IMR-90 (cell line): ENCODE measurements around the gene THRAP3. TPM values are rescaled to one million over a fixed set of nuclear protein-coding genes. Genes with fewer than 3 reads are reported as not detected.

Source experiments
- ATAC-seq: fragments of 200-7000 bp; cut with Tn5 transposase; 2 replicates; pipeline ENCODE4 v1.9.1; 2020; ENCODE audit warnings: low read depth, mild to moderate bottlenecking, moderate library complexity
- BruUV-seq: library from RNA; stranded (reverse); fragments of 400-500 nt; replicated peaks from 2 replicates; lab custom pipeline; 2021; lab: Mats Ljungman, UMichigan
- CTCF ChIA-PET: fragments of 300-600 bp; formaldehyde crosslinking; extraction: SDS; loops from one replicate; lab custom pipeline; 2021; ENCODE audit warnings: antibody characterized with exemption; lab: Yijun Ruan, JAX
- POLR2A ChIA-PET: fragments of 300-600 bp; sonication (Branson Sonifier 250); formaldehyde crosslinking; loops from one replicate; lab custom pipeline; 2022; ENCODE audit warnings: antibody characterized with exemption; ENCODE audit not compliant: unreplicated experiment; lab: Charles Lee
- DNase-seq: peaks from one replicate; pipeline ENCODE4 v3.0.0; 2013
- H2AFZ ChIP-seq: replicated peaks from 2 replicates; pipeline ENCODE3; 2013; ENCODE audit warnings: low read length, mild to moderate bottlenecking; ENCODE audit not compliant: poor library complexity
- H2AK5ac ChIP-seq: 2 replicates; pipeline ENCODE4 v1.6.1; 2013; ENCODE audit warnings: low read depth, low read length, inconsistent platforms
- H2AK9ac ChIP-seq: replicated peaks from 2 replicates; pipeline ENCODE3; 2013; ENCODE audit warnings: mild to moderate bottlenecking, low read depth, low read length, moderate library complexity; ENCODE audit not compliant: poor library complexity
- H2BK120ac ChIP-seq: 2 replicates; pipeline ENCODE4 v1.6.1; 2013; ENCODE audit warnings: low read depth, low read length, inconsistent platforms
- H2BK15ac ChIP-seq: 3 replicates; pipeline ENCODE4 v1.6.1; 2013; ENCODE audit warnings: low read depth, low read length, inconsistent platforms
- H2BK20ac ChIP-seq: 2 replicates; pipeline ENCODE4 v1.6.1; 2013; ENCODE audit warnings: low read depth, mild to moderate bottlenecking, inconsistent platforms, low read length, moderate library complexity
- H2BK5ac ChIP-seq: 2 replicates; pipeline ENCODE4 v1.6.1; 2013; ENCODE audit warnings: mild to moderate bottlenecking, low read depth, low read length, inconsistent platforms; ENCODE audit not compliant: poor library complexity, severe bottlenecking
- H3K14ac ChIP-seq: replicated peaks from 2 replicates; pipeline ENCODE4 v1.6.1; 2013; ENCODE audit warnings: low read depth, low read length, inconsistent platforms
- H3K18ac ChIP-seq: 2 replicates; pipeline ENCODE4 v1.6.1; 2013; ENCODE audit warnings: low read depth, low read length, control low read depth
- H3K23ac ChIP-seq: 2 replicates; pipeline ENCODE4 v1.6.1; 2013; ENCODE audit warnings: low read depth, low read length, inconsistent platforms
- H3K27ac ChIP-seq: 2 replicates; pipeline ENCODE4 v1.5.1; 2013; ENCODE audit warnings: mild to moderate bottlenecking, control low read depth, low read length; ENCODE audit not compliant: insufficient read depth
- H3K27me3 ChIP-seq: 2 replicates; pipeline ENCODE4 v1.6.1; 2013; ENCODE audit warnings: low read length; ENCODE audit not compliant: control insufficient read depth, insufficient read depth
- H3K36me3 ChIP-seq: 2 replicates; pipeline ENCODE4 v1.6.1; 2013; ENCODE audit warnings: low read length, mixed read lengths; ENCODE audit not compliant: control insufficient read depth, insufficient read depth
- H3K4ac ChIP-seq: 2 replicates; pipeline ENCODE4 v1.6.1; 2013; ENCODE audit warnings: low read depth, low read length, inconsistent platforms
- H3K4me1 ChIP-seq: 2 replicates; pipeline ENCODE4 v1.6.1; 2013; ENCODE audit warnings: low read length, mixed read lengths; ENCODE audit not compliant: control insufficient read depth, insufficient read depth
- H3K4me2 ChIP-seq: 2 replicates; pipeline ENCODE4 v1.6.1; 2013; ENCODE audit warnings: low read depth, mild to moderate bottlenecking, control low read depth, low read length, moderate library complexity
- H3K4me3 ChIP-seq: 2 replicates; pipeline ENCODE4 v1.5.1; 2013; ENCODE audit warnings: low read depth, mild to moderate bottlenecking, control low read depth, low read length, moderate library complexity; ENCODE audit not compliant: insufficient read depth
- H3K56ac ChIP-seq: 2 replicates; pipeline ENCODE4 v1.6.1; 2013; ENCODE audit warnings: low read length, inconsistent platforms; ENCODE audit not compliant: insufficient read depth; ENCODE audit errors: extremely low read depth
- H3K79me1 ChIP-seq, 2 experiments: 2 replicates each; pipeline ENCODE4 v1.6.1; 2013; ENCODE audit warnings: low read length in 2 of 2, inconsistent platforms in 1 of 2, low read depth in 1 of 2
- H3K9ac ChIP-seq: 2 replicates; pipeline ENCODE4 v1.6.1; 2013; ENCODE audit warnings: low read depth, low read length, control low read depth
- H3K9me1 ChIP-seq: 2 replicates; pipeline ENCODE4 v1.6.1; 2013; ENCODE audit warnings: low read length, inconsistent platforms; ENCODE audit not compliant: insufficient read depth
- H3K9me3 ChIP-seq: 2 replicates; pipeline ENCODE4 v1.6.1; 2013; ENCODE audit warnings: low read length; ENCODE audit not compliant: control insufficient read depth, insufficient read depth
- H4K20me1 ChIP-seq: 2 replicates; pipeline ENCODE4 v1.6.1; 2013; ENCODE audit warnings: low read length, inconsistent platforms; ENCODE audit not compliant: insufficient read depth
- H4K5ac ChIP-seq: 2 replicates; pipeline ENCODE4 v1.6.1; 2013; ENCODE audit warnings: mild to moderate bottlenecking, low read depth, low read length, control low read depth
- H4K8ac ChIP-seq, 2 experiments: 2 replicates each; pipeline ENCODE4 v1.6.1; 2013; ENCODE audit warnings: low read depth in 2 of 2, low read length in 2 of 2, control low read depth in 1 of 2, inconsistent platforms in 1 of 2
- H4K91ac ChIP-seq: 2 replicates; pipeline ENCODE4 v1.6.1; 2013; ENCODE audit warnings: low read depth, low read length, inconsistent platforms; ENCODE audit not compliant: insufficient read depth
- CEBPB ChIP-seq: IDR thresholded peaks from 2 replicates; pipeline ENCODE4 v1.6.1; 2012; ENCODE audit warnings: low read depth, low read length, improper control_type of control experiment
- CHD1 ChIP-seq: IDR thresholded peaks from 2 replicates; pipeline ENCODE4 v1.6.1; 2012; ENCODE audit warnings: low read depth, low read length, improper control_type of control experiment
- CTCF ChIP-seq: conservative IDR thresholded peaks from 2 replicates; pipeline ENCODE4 v1.5.1; 2012; ENCODE audit warnings: mild to moderate bottlenecking, low read depth, low read length, improper control_type of control experiment
- MAZ ChIP-seq: IDR thresholded peaks from 2 replicates; pipeline ENCODE4 v1.6.1; 2012; ENCODE audit warnings: low read depth, mild to moderate bottlenecking, low read length, improper control_type of control experiment, moderate library complexity, borderline replicate concordance
- MXI1 ChIP-seq: IDR thresholded peaks from 2 replicates; pipeline ENCODE4 v1.6.1; 2012; ENCODE audit warnings: low read depth, mild to moderate bottlenecking, low read length, moderate library complexity, borderline replicate concordance
- NFE2L2 ChIP-seq: fragments of 150-350 bp; IDR thresholded peaks from 2 replicates; pipeline ENCODE4 v1.6.1; 2016; ENCODE audit warnings: low read depth, mild to moderate bottlenecking, low read length
- RAD21 ChIP-seq: IDR thresholded peaks from 2 replicates; pipeline ENCODE4 v1.6.1; 2012; ENCODE audit warnings: low read length, improper control_type of control experiment
- RFX5 ChIP-seq: IDR thresholded peaks from 2 replicates; pipeline ENCODE4 v1.8.0; 2012; ENCODE audit warnings: low read depth, mild to moderate bottlenecking, low read length, moderate library complexity
- SMC3 ChIP-seq: fragments of 150-350 bp; IDR thresholded peaks from 2 replicates; pipeline ENCODE4 v1.6.1; 2016; ENCODE audit warnings: low read depth, mild to moderate bottlenecking, antibody characterized with exemption, low read length, moderate library complexity
- WGBS, 2 experiments: methylation state at CpG; one replicate each; pipeline versions ENCODE4 v1.1.5 to v1.1.7; 2013; ENCODE audit warnings: missing lambda C conversion rate in 2 of 2; ENCODE audit not compliant: insufficient read length in 1 of 2; ENCODE audit errors: extremely low coverage in 2 of 2; 5-methylcytosine and 5-hydroxymethylcytosine counted together
- dilution Hi-C: fragments of 300-500 bp; cut with HindIII; formaldehyde crosslinking; loops from one replicate; pipeline ENCODE4 v1.14.3; 2018; ENCODE audit warnings: low sequenced_read_pairs; ENCODE audit not compliant: unreplicated experiment
- in situ Hi-C: fragments of 300-500 bp; cut with MboI; formaldehyde crosslinking; loops from 3 replicates; pipeline ENCODE4 v1.14.3; 2019; ENCODE audit warnings: low sequenced_read_pairs, inconsistent platforms, mixed read lengths
- intact Hi-C: fragments of 100-400 bp; cut with micrococcal nuclease; formaldehyde crosslinking; loops from 2 replicates; pipeline ENCODE4 v1.10.0; 2022
- polyA plus RNA-seq, 3 experiments: library from polyadenylated mRNA; depleted of rRNA; stranded (reverse); fragments of >200 nt; gene quantifications; 2 replicates each; pipeline ENCODE4 v1.2.3, GENCODE V29; 2012; ENCODE audit warnings: low replicate concordance in 1 of 3
- total RNA-seq: library from RNA; depleted of rRNA; stranded (reverse); fragments of >200 nt; gene quantifications from 2 replicates; pipeline ENCODE4 v1.2.3, GENCODE V29; 2012
- TF ChIP-seq, protein P1 (sequence below): fragments of 150-350 bp; IDR thresholded peaks from 2 replicates; pipeline ENCODE4 v1.6.1; 2016; ENCODE audit warnings: low read depth, mild to moderate bottlenecking, low read length, moderate library complexity, borderline replicate concordance

The THRAP3 gene
- total and polyA plus RNA-seq, 2 of the 4 experiments (the other 2 are of a cell fraction), result 60.6 to 66.5 TPM

- TF ChIP-seq MAZ, result no peak
Measured at GRCh38 chr1:36341626-36342320, 117.5 kb downstream of the THRAP3 start (continued).

GRCh38 chr1:36342426-36343185 lies 118.4 kb downstream of the THRAP3 start:
- no peak overlapping the region; the same call in 1 of the 2 replicates for H3K9ac ChIP-seq
- peaks cover 8% of the 10 kb centered on the region; the same call in 1 of the 2 replicates for H3K9me1 ChIP-seq
- peak overlapping the region; percentile 46; the same call in 1 of the 2 replicates for H2BK120ac ChIP-seq
- ChIA-PET CTCF (interaction anchor here (0.6 to 1.6 kb wide), 13 partner anchors 9 to 82 kb away, joined by 3 to 18 read pairs (median 3); no protein-coding TSS in a partner anchor), POLR2A (interaction anchor here (0.6 kb wide), 1 partner anchor 44 kb away, joined by 3 read pairs; no protein-coding TSS in a partner anchor)
- H2BK15ac ChIP-seq, result no peak overlapping the region
- H4K5ac ChIP-seq, result peak overlapping the region; percentile 22; the same call in 1 of the 2 replicates
- no CpG with 5 or more reads among the region's 10 CpGs for WGBS, 2 experiments
- TF ChIP-seq CHD1 (no peak), SMC3 (peak; percentile 89), NFE2L2 (no peak), RFX5 (no peak), MAZ (peak; percentile 70; the same call in 1 of the 2 replicates), CEBPB (no peak), CTCF (peak; percentile 80), RAD21 (peak; percentile 88), MXI1 (no peak)
- TF ChIP-seq, protein P1, sequence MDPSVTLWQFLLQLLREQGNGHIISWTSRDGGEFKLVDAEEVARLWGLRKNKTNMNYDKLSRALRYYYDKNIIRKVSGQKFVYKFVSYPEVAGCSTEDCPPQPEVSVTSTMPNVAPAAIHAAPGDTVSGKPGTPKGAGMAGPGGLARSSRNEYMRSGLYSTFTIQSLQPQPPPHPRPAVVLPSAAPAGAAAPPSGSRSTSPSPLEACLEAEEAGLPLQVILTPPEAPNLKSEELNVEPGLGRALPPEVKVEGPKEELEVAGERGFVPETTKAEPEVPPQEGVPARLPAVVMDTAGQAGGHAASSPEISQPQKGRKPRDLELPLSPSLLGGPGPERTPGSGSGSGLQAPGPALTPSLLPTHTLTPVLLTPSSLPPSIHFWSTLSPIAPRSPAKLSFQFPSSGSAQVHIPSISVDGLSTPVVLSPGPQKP, result no peak
- H3K14ac ChIP-seq, result 0 out of 2 replicates have a peak overlapping the region, but pooled peaks have one; percentile 34
- peaks cover 12% of the 10 kb centered on the region for H3K4me1 ChIP-seq
- no peak overlapping the region for H3K4me2 ChIP-seq
- H3K27ac ChIP-seq, result peak overlapping the region; percentile 40
- 0 out of 2 replicates have a peak overlapping the region, but pooled peaks have one; percentile 39 for H2BK20ac ChIP-seq
- H2BK5ac ChIP-seq, result peak overlapping the region; percentile 78
- H4K91ac ChIP-seq, result peak overlapping the region; percentile 71
- peak overlapping the region; percentile 95 for H2AK9ac ChIP-seq
- no peak overlapping the region for H3K4me3 ChIP-seq
- peaks cover 65% of the 10 kb centered on the region for H3K36me3 ChIP-seq
- H3K18ac ChIP-seq, result no peak overlapping the region
- intact Hi-C loops (loop anchor here (1.0 kb wide), 2 partner anchors 27 to 78 kb away; no protein-coding TSS in a partner anchor), in situ Hi-C loops (no loop called here), dilution Hi-C loops (no loop called here)
- peak overlapping the region; percentile 57 for H2AFZ ChIP-seq
- BruUV-seq, result no TSS peak
- 0 out of 2 replicates have a peak overlapping the region, but pooled peaks have one; percentile 20 for H3K23ac ChIP-seq
- H4K8ac ChIP-seq, result peak overlapping the region in 1 of 2 experiments; percentile 60; a peak in 2 of 4 replicates
- ATAC-seq, result peak; percentile 77
- peaks cover 0 to 35% of the 10 kb centered on the region in 2 experiments; a peak in 2 of 4 replicates for H3K79me1 ChIP-seq
- no peaks in the 10 kb centered on the region for H3K27me3 ChIP-seq
- H4K20me1 ChIP-seq, result no peaks in the 10 kb centered on the region
- DNase-seq, result peak; percentile 67
- no peaks in the 10 kb centered on the region for H3K9me3 ChIP-seq
- peak overlapping the region; percentile 68 for H3K4ac ChIP-seq
- peak overlapping the region; percentile 57 for H2AK5ac ChIP-seq
- H3K56ac ChIP-seq, result no peak overlapping the region
